ENCODE measurements around the gene NUP205.

DNA sequence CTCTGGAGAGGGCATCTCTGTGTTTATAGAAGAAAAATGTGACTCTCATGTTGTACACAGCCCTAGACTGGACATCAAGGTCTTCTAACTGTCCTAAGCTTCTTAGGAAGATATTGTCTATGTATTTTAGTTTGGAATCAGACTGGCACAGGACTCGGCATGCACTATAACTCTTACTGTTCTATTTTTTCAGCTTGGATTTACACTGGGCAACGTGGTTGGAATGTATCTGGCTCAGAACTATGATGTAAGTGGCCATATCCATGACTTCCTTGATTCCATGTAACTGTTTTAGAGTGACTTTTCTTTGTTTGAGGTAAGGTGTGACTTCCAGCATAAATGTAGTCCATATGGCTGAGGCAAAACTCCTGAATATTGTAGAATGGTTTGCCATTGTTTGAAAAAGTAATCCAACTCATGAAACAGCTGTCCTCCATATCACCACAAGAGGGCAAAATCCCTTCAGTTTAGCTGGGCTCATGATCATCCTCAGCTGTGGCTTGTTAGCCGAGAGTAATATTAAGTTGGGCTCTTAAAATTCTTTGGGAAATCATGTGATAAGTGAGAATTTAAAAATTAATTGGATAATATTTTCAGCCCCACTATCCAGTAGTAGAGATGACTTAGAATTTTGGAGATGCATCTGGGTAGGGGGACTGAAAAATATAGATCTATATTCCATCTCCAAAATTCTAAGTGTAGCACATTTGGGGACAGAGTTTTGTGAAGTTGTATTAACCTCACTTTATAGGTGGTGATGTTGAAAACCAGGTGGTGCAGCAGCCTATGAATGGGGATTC is 115.0 kb downstream of the NUP205 start:
- TF ChIP-seq EZH2 (optimal IDR thresholded peaks at IDR 0.05; ENCODE audit: low read depth, low read length) = no peak
- TF ChIP-seq, protein P1, sequence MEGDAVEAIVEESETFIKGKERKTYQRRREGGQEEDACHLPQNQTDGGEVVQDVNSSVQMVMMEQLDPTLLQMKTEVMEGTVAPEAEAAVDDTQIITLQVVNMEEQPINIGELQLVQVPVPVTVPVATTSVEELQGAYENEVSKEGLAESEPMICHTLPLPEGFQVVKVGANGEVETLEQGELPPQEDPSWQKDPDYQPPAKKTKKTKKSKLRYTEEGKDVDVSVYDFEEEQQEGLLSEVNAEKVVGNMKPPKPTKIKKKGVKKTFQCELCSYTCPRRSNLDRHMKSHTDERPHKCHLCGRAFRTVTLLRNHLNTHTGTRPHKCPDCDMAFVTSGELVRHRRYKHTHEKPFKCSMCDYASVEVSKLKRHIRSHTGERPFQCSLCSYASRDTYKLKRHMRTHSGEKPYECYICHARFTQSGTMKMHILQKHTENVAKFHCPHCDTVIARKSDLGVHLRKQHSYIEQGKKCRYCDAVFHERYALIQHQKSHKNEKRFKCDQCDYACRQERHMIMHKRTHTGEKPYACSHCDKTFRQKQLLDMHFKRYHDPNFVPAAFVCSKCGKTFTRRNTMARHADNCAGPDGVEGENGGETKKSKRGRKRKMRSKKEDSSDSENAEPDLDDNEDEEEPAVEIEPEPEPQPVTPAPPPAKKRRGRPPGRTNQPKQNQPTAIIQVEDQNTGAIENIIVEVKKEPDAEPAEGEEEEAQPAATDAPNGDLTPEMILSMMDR (IDR thresholded peaks at IDR 0.05; ENCODE audit: low read length) = peak; percentile 85
